Activated naive CD8-positive, alpha-beta T cell treated with anti-CD3 and anti-CD28 coated beads for 36 hours (primary cell): ENCODE measurements around the gene RHO. TPM values are rescaled to one million over a fixed set of nuclear protein-coding genes. Genes with fewer than 3 reads are reported as not detected.
"Not testable (repeated sequence)": the region's sequence is repeated elsewhere in the genome, so short reads cannot be mapped to it uniquely, and the experiment has no call there.

Source experiments
- DNase-seq: peaks from one replicate; pipeline ENCODE4 v3.0.0; 2021
- H3K27ac Mint-ChIP-seq: one replicate; pipeline ENCODE4 v1.8.0; 2022; ENCODE audit warnings: mild to moderate bottlenecking, moderate library complexity, mixed read lengths
- H3K27me3 Mint-ChIP-seq: one replicate; pipeline ENCODE4 v1.8.0; 2022; ENCODE audit warnings: mild to moderate bottlenecking, mixed read lengths
- H3K36me3 Mint-ChIP-seq: one replicate; pipeline ENCODE4 v1.8.0; 2021; ENCODE audit warnings: mild to moderate bottlenecking, mixed read lengths
- H3K4me1 Mint-ChIP-seq: one replicate; pipeline ENCODE4 v1.8.0; 2021; ENCODE audit warnings: mixed read lengths
- H3K4me3 Mint-ChIP-seq: one replicate; pipeline ENCODE4 v1.8.0; 2022; ENCODE audit warnings: mild to moderate bottlenecking, moderate library complexity, mixed read lengths
- H3K9me3 Mint-ChIP-seq: one replicate; pipeline ENCODE4 v1.8.0; 2022; ENCODE audit warnings: mixed read lengths
- total RNA-seq, 2 experiments: library from RNA; stranded (reverse); gene quantifications; one replicate each; pipeline ENCODE4 v1.2.3, GENCODE V29; 2021

Gene RHO
- total RNA-seq, 2 experiments from 2014 or later: not detected

DNA sequence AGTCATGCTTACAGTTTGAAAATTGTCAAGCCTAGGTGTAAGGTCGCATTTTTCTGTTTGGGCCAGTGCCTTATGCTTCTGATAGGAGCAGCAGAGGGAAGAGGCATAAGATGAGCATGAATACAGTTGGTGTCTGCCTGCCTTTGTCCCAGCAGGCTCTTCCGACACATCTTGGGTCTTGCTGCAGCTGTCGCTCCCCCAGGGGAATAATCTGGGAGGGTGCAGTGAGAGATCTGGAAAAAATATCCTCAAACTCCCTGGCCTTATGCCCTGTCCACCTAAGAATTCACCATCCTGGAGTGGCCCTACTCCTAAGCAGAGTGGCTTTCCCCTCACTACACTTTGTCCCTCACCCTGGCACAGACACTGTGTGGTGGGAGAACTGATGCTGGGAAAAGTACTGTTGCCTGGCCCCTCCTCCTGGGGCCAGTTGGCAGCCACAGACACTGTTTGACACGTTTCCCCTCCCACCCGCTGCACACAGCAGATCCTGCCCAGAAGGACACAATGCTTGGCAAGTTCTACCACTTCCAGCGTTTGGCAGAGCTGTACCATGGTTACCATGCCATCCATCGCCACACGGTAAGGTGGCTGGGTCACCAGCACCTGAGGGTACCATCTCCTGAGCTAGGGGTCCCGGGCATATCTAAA is 21.1 kb upstream of the RHO start:
- no peaks in the 10 kb centered on the region for H3K36me3 Mint-ChIP-seq
- no peak overlapping the region for H3K27ac Mint-ChIP-seq
- H3K27me3 Mint-ChIP-seq: no peaks in the 10 kb centered on the region
- no peaks in the 10 kb centered on the region for H3K9me3 Mint-ChIP-seq
- DNase-seq: no peak
- no peaks in the 10 kb centered on the region for H3K4me1 Mint-ChIP-seq
- no peak overlapping the region for H3K4me3 Mint-ChIP-seq

DNA sequence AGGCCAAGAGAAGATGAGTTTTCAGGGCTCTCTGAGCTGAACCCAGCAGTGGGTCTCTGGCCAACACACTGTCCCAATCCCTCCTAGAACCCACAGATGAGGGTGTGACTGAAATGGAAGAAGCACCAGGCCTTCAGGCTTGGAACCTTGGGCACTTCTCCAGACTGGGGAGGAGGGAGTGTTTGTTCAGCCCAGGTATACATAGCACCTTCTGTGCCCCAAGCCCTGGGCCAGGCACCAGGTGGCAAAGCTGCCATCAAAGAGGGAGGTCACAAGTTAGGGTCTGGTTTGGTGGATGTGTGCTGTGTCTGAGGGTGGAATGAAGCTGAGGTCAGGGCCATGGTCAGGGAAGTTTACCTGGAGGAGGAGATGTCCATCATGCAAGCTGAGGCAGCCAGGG is 15.8 kb upstream of the RHO start:
- Mint-ChIP-seq H3K4me1 (no peaks in the 10 kb centered on the region), H3K27ac (no peak overlapping the region), H3K4me3 (no peak overlapping the region), H3K27me3 (no peaks in the 10 kb centered on the region), H3K36me3 (peaks cover 5% of the 10 kb centered on the region), H3K9me3 (no peaks in the 10 kb centered on the region)
- DNase-seq: no peak

DNA sequence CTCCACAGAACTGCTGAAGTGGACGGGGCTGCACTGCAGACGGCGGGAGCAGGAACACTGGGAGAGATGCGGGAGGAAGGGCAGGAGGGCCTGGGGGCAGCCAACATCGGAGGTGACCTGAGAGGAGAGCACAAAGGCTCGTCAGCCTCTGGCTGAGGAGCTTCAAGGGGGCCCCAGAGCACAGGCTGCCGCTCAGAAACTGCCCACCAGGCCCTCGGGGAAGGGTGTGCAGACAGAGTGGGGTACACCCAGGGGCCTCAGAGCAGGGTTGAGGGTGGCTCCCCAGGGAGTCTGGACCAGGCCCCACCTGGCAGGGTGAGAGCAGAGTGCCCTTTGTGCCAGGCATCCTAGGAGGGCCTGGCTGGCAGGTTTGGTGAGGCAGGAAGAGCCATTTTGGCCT is 14.7 kb upstream of the RHO start:
- Mint-ChIP-seq H3K27ac (no peak overlapping the region), H3K36me3 (peaks cover 5% of the 10 kb centered on the region), H3K4me1 (no peaks in the 10 kb centered on the region), H3K27me3 (no peaks in the 10 kb centered on the region), H3K4me3 (no peak overlapping the region), H3K9me3 (no peaks in the 10 kb centered on the region)
- DNase-seq: no peak

DNA sequence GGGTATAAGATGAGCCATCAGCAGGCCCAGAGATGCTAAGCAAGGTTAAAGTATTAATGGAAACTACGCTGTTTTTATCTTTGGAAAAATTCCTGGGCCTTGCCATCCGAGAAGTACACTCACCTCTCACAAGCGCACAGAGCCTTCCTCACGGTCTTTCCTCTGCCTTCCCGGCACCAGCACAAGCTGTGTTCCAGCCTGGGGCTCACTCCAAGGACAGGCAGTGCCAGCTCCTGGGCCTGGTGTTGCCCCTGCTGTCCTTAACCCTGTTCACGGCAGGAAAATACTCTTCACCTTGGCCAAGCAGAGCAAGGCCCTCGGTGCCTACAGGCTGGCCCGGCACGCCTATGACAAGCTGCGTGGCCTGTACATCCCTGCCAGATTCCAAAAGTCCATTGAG is 14.3 kb upstream of the RHO start:
- Mint-ChIP-seq H3K27ac (no peak overlapping the region), H3K9me3 (no peaks in the 10 kb centered on the region)

DNA sequence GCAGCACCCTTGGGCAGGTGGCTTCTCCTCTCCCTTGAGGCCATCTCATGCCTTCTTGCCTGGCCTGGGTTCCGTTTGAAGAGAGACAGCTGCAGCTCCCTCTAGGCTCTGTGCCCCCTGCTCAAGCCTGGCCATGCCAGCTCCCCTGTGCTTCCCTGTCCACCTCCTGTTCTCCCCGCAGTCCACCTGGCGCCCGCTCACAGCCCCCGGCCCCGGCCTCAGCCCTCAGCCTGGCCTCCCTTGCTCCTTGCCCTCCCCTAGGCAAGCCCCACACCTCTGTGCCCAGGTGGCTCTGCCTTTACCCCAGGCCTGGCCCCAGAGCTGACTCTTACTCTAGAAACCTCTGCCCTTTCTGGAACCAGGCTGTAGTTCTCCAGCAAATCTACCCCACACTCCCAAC is 13.9 kb upstream of the RHO start:
- H3K36me3 Mint-ChIP-seq: peaks cover 5% of the 10 kb centered on the region
- no peaks in the 10 kb centered on the region for H3K27me3 Mint-ChIP-seq
- H3K9me3 Mint-ChIP-seq: no peaks in the 10 kb centered on the region
- H3K27ac Mint-ChIP-seq: no peak overlapping the region
- no peak overlapping the region for H3K4me3 Mint-ChIP-seq
- DNase-seq: no peak
- no peaks in the 10 kb centered on the region for H3K4me1 Mint-ChIP-seq

More for the DNA sequence above, 14.3 kb upstream of the RHO start:
- Mint-ChIP-seq H3K4me1 (no peaks in the 10 kb centered on the region), H3K36me3 (peaks cover 5% of the 10 kb centered on the region), H3K4me3 (no peak overlapping the region), H3K27me3 (no peaks in the 10 kb centered on the region)
- DNase-seq: no peak

DNA sequence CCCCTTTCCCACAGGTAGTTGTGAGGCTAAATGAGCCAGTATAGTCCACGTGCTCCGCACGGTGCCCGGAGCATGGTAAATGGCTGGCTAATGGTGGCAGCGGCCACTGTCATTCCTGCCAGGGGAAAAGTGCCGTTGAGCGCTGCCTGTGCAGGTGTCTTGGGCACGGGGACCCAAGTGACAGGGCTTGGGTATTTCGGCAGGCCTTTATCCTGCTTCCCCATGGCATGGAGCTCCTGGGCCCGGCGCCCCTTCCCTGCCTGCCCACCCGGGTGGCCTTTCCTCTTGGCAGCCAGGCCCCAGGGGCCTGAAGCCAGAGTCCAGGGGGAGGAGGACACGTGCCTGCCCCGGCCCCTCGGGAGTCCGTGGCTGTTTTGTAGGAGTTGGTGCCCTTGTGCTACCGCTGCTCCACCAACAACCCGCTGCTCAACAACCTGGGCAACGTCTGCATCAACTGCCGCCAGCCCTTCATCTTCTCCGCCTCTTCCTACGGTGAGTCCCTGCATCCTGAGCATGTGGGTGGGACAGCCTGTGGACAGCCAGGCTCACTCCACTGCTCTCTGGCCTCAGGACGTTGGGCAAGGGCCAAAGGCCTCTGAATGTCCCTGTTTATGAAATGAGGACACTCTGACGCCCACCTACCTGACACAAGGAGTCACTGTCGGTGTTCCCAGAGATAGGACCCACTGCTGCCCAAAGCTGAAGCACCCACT is 13.2 kb upstream of the RHO start:
- not testable (repeated sequence) for H3K27me3 Mint-ChIP-seq, H3K9me3 Mint-ChIP-seq, H3K4me3 Mint-ChIP-seq, H3K27ac Mint-ChIP-seq, H3K36me3 Mint-ChIP-seq, H3K4me1 Mint-ChIP-seq, DNase-seq

DNA sequence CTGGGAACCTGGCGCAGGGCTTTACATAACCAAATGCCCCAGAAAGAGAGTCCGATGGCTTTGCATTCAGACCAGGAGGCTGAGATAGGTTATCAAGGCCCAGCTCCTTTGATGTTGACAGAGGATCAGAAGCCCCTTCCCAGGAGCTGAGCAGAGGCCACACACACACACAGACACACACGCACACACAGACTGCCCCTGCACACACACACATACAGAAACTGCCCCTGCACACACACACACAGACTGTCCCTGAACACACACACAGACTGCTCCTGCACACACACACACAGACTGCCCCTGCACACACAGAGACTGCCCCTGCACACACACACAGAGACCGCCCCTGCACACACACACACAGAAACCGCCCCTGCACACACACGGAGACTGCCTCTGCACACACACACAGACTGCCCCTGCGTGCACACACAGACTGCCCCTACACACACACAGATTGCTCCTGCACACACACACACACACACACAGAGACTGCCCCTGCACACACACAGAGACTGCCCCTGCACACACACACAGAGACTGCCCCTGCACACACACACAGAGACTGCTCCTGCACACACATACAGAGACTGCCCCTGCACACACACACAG is 12.5 kb upstream of the RHO start:
- H3K36me3 Mint-ChIP-seq, DNase-seq, H3K4me3 Mint-ChIP-seq, H3K27me3 Mint-ChIP-seq, H3K4me1 Mint-ChIP-seq, H3K9me3 Mint-ChIP-seq, H3K27ac Mint-ChIP-seq: not testable (repeated sequence)

DNA sequence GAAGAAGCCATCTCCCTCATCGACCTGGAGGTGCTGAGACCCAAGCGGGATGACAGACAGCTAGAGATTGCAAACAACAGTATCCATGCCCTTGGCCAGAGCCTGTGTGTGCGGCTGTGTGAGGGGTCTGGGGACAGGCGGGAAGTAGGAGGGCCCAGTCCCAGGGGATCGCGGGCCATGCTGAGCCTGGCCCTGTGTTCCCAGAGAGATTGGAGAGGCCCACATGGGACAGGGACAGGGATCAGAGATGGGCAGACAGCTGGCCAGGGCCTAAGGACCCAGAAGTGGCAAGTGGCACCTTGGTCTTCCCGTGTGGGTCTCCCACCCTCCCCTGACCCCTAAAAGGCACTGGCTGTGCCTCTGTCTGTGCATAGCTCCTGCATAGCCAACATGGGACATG is 10.9 kb upstream of the RHO start:
- H3K4me3 Mint-ChIP-seq: no peak overlapping the region

DNA sequence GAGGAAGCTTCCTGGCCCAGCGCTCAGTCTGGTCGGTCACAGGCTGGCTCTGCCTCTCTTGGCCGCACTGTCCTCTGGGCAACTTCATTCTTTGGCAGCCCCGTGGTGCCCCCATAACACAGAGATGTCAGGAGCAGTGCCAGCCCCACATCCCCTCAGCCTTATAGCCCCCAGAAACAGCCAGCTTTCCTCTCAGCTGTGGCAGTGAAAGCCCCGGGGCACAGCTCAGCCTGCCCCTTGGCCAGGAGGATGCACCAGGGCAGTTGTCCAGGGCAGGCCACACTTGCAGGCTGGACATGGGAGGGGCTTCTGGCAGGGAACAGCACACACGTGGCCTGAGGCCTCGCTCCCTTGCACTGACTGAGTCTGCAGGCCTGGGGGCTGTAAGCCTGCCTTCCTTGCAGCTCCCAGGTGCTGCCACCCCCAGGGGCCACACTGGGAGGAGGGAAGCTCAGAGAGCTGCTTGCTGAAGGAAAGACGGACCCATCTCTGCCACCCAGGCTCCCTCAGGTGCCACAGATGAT is 10.3 kb upstream of the RHO start:
- H3K9me3 Mint-ChIP-seq: no peaks in the 10 kb centered on the region
- no peak overlapping the region for H3K4me3 Mint-ChIP-seq
- no peak for DNase-seq
- no peak overlapping the region for H3K27ac Mint-ChIP-seq
- H3K4me1 Mint-ChIP-seq: no peaks in the 10 kb centered on the region
- peaks cover 5% of the 10 kb centered on the region for H3K36me3 Mint-ChIP-seq
- H3K27me3 Mint-ChIP-seq: no peaks in the 10 kb centered on the region

More for the DNA sequence above, 10.9 kb upstream of the RHO start:
- Mint-ChIP-seq H3K4me1 (no peaks in the 10 kb centered on the region), H3K9me3 (no peaks in the 10 kb centered on the region), H3K36me3 (peaks cover 5% of the 10 kb centered on the region), H3K27ac (no peak overlapping the region), H3K27me3 (no peaks in the 10 kb centered on the region)
- DNase-seq: no peak

DNA sequence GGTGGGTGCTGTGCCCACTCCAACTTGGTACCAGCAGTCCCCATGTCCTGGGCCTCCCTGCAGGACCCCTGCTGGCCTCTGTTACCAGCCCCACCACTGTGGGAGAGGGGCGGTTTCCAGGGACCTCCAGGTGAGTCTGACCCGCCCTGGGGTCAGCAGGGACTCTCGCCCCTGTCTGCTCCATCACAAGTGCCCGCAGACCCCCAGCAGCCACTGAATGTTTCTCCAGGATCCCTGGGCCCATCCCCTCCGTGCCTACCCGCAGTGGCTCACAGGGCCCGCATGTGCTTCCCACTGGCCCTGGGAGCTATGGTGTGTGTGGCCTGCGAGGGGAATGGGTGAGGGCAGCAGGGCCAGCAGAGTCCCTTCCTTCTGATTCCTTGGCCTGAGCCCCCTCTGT is 9.9 kb upstream of the RHO start:
- no peaks in the 10 kb centered on the region for H3K27me3 Mint-ChIP-seq
- H3K9me3 Mint-ChIP-seq: no peaks in the 10 kb centered on the region
- no peak overlapping the region for H3K27ac Mint-ChIP-seq
- DNase-seq: no peak
- H3K4me3 Mint-ChIP-seq: no peak overlapping the region
- H3K4me1 Mint-ChIP-seq: no peaks in the 10 kb centered on the region
- H3K36me3 Mint-ChIP-seq: peaks cover 5% of the 10 kb centered on the region

DNA sequence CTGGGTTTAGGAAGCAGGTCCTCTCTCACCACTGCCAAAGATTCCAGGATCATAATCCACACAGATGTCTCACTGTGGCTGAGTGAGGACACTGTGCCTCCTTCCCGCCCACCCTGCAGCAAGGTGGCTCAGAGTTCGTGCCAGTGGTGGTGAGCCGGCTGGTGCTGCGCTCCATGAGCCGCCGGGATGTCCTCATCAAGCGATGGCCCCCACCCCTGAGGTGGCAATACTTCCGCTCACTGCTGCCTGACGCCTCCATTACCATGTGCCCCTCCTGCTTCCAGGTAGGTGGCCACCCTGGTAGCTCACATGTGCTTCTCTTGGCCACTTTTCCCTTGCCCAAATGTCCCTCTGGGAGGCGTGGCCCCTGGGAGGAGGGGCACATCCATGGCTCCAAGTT is 9.0 kb upstream of the RHO start:
- Mint-ChIP-seq H3K27ac (no peak overlapping the region), H3K9me3 (no peaks in the 10 kb centered on the region), H3K4me3 (no peak overlapping the region), H3K4me1 (no peaks in the 10 kb centered on the region), H3K27me3 (no peaks in the 10 kb centered on the region), H3K36me3 (peaks cover 5% of the 10 kb centered on the region)
- DNase-seq: no peak

DNA sequence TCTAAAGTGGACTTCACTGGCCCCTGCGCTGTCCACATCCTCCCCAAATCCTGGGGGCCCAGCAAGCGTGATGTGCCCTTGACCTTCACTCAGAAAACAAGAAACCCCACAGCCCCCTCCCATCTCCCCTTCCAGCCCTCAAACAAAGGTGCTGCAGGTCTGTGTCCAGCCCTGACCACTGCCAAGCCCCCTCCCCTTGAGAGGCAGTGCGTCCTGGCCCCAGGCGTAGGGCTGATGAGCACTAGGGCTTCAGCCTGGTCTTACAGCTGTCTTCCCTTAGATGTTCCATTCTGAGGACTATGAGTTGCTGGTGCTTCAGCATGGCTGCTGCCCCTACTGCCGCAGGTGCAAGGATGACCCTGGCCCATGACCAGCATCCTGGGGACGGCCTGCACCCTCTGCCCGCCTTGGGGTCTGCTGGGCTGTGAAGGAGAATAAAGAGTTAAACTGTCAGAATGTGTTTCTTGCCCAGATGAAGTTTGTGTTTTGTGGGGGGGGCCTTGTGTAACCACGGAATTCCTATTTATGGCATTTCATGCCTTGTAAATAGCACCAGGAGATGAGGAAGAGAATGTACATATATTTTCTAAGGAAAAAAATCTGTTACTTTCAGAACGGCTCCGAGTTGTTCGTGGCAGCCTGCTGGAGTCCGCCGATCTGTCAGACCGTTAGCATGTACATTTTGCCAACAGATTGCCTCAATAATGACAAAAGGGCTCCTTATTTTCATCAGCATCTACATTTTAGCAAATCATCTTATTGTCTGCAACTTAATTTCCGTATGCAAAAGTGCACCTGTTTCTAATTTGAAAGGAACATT is 8.3 kb upstream of the RHO start:
- DNase-seq: no peak
- H3K27ac Mint-ChIP-seq: no peak overlapping the region
- H3K4me1 Mint-ChIP-seq: no peaks in the 10 kb centered on the region
- no peaks in the 10 kb centered on the region for H3K9me3 Mint-ChIP-seq
- H3K4me3 Mint-ChIP-seq: no peak overlapping the region
- H3K27me3 Mint-ChIP-seq: no peaks in the 10 kb centered on the region
- H3K36me3 Mint-ChIP-seq: peaks cover 5% of the 10 kb centered on the region

DNA sequence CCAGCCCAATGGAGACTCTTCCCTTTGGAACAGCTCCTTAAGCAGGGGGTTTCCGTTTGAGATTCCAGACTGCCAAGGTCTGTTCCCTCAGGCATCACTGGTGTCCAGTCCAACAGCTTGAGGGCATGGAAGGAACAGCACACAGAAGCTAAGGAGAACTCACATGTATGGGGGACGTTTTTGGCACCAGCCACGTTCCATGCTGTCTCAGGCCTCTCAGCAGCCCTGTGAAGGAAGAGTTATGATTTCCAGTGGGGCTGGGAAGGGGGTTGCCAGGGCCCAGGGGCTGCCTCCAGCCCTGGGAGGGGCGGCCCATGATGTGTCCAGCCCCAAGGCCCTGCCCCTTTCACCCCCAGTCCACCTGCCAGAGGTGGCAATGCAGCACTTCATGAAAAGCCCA is 7.5 kb upstream of the RHO start:
- H3K4me1 Mint-ChIP-seq: no peaks in the 10 kb centered on the region
- no peaks in the 10 kb centered on the region for H3K9me3 Mint-ChIP-seq
- H3K36me3 Mint-ChIP-seq: peaks cover 3% of the 10 kb centered on the region
- H3K27me3 Mint-ChIP-seq: no peaks in the 10 kb centered on the region
- DNase-seq: no peak
- no peak overlapping the region for H3K27ac Mint-ChIP-seq
- no peak overlapping the region for H3K4me3 Mint-ChIP-seq

DNA sequence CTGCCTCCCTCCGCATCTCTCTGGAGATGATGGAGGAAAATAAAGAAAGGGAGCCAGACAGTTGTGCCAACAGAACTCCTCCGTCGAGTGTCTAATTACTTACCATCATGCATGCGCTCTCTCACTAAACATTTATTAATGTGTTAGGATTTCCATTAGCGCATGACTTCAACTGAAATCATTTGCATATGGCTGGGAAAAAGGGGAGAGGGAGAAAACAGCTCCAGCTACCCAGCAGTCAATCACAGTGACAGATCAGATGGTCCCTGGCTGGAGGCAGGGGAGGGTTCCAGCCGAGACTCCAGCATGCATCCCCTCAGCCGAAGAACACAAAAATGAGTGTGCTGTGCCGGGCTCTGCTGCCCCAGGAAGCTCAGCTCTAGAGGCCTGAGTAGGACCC is 6.8 kb upstream of the RHO start:
- Mint-ChIP-seq H3K4me3 (no peak overlapping the region), H3K36me3 (no peaks in the 10 kb centered on the region), H3K9me3 (no peaks in the 10 kb centered on the region), H3K27ac (no peak overlapping the region), H3K27me3 (no peaks in the 10 kb centered on the region), H3K4me1 (no peaks in the 10 kb centered on the region)
- DNase-seq: no peak

DNA sequence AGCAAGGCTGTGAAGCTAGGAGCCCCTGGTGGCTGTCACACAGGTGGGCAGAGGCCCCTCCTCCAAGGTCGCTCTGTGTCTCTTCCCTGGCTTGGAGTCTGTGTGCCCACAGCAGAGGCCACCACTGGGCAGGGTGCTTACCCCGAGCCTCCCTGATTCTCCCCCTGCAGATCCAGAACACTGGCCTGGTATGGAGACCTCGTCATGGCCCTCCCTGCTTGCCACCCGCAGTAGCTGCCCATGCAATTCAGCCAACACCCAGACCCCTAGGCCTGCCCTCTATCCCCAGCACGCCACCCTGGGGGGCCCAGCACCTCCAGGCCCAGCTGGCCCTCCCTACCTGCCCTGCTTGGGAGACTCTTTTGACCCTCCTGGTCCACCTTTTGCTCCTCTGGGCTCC is 5.5 kb upstream of the RHO start:
- H3K4me1 Mint-ChIP-seq: no peaks in the 10 kb centered on the region
- no peak overlapping the region for H3K27ac Mint-ChIP-seq
- no peak for DNase-seq
- H3K4me3 Mint-ChIP-seq: no peak overlapping the region
- H3K27me3 Mint-ChIP-seq: no peaks in the 10 kb centered on the region
- H3K36me3 Mint-ChIP-seq: no peaks in the 10 kb centered on the region
- H3K9me3 Mint-ChIP-seq: no peaks in the 10 kb centered on the region
